Measurements from ENCODE around the gene KIAA0040. TPM values are rescaled to one million over a fixed set of nuclear protein-coding genes. Genes with fewer than 3 reads are reported as not detected.
A peak's percentile ranks its signal among the peaks of the same experiment; 100 is the strongest.

The KIAA0040 gene
- total RNA-seq, 1 donor from 2014 or later, result 3.7 TPM

DNA sequence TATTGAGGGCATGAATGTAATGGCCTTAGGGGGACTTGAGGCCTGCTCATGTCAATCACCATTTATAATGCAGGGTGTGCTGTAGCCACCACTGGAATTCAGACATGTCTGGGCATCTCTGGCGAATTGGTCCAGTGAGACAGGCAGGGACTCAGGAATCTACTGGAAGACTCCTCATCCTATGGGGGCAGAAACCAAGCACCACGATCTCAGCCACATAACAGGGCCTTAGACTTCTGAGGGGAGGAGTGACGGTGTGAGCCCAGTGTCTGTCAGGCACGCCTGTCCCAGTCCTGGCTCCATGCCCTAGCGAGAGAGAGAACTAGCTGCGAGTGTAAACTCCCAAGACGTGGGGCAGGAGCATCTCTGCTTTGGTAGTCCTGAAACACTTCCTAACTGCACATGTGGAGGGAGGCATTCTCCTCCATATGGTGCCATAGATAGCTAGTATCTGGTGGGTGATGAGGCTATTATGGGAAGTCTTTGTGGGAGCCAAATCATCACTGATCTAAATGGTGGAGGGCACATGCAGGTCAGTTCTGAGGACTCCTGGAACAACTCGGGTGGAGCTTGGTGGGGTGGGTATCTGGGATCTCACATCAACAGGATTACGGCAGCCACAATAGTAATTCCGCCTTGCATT is 29.8 kb upstream of the KIAA0040 start:
- H3K27ac Mint-ChIP-seq, result no peak overlapping the region
- no peaks in the 10 kb centered on the region for H3K36me3 Mint-ChIP-seq
- TF ChIP-seq, protein P1, sequence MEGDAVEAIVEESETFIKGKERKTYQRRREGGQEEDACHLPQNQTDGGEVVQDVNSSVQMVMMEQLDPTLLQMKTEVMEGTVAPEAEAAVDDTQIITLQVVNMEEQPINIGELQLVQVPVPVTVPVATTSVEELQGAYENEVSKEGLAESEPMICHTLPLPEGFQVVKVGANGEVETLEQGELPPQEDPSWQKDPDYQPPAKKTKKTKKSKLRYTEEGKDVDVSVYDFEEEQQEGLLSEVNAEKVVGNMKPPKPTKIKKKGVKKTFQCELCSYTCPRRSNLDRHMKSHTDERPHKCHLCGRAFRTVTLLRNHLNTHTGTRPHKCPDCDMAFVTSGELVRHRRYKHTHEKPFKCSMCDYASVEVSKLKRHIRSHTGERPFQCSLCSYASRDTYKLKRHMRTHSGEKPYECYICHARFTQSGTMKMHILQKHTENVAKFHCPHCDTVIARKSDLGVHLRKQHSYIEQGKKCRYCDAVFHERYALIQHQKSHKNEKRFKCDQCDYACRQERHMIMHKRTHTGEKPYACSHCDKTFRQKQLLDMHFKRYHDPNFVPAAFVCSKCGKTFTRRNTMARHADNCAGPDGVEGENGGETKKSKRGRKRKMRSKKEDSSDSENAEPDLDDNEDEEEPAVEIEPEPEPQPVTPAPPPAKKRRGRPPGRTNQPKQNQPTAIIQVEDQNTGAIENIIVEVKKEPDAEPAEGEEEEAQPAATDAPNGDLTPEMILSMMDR (IDR thresholded peaks at IDR 0.05; ENCODE audit: unreplicated experiment), result no peak
- H3K4me1 Mint-ChIP-seq, result peaks cover 35% of the 10 kb centered on the region
- no peak overlapping the region for H3K4me3 Mint-ChIP-seq
- DNase-seq (ENCODE audit: low spot score in 2 of 2, unreplicated experiment in 2 of 2), result no peak
- no peaks in the 10 kb centered on the region for H3K27me3 Mint-ChIP-seq (ENCODE audit: low read depth)
- no peaks in the 10 kb centered on the region for H3K9me3 Mint-ChIP-seq

DNA sequence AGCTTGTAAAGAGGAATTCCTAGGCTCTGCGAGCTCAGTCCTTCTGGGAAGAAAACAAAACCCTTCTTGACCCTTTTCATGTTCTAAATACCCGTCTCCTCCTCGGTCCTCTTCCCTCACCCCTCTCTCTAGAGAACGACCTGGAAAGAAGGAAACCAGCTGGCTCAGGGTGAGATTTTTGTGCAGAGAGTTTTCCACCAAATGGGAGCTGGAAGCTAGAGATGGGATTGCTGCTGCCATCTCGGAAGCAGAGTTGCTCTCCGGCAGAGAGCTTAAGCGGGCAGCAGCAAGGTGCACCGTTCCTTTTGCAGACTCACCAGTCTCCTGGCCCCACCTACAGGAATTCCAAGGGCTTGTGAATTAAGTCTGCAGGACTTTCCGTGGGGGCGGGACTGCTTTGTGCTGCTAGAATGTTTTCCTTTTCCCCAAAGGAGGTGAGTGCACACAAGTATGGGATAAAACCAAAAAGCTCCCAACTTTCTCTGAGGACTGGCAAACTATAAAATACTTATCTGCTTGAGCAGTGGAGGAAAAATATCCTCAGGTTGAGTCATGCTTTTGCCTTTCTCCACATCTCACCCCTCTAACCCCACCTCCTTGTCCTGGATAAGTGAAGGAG is 29.1 kb upstream of the KIAA0040 start:
- no peak overlapping the region for H3K4me3 Mint-ChIP-seq
- no peaks in the 10 kb centered on the region for H3K27me3 Mint-ChIP-seq (ENCODE audit: low read depth)
- TF ChIP-seq, protein P1 (IDR thresholded peaks at IDR 0.05; ENCODE audit: unreplicated experiment), result no peak
- peaks cover 33% of the 10 kb centered on the region for H3K4me1 Mint-ChIP-seq
- H3K36me3 Mint-ChIP-seq, result no peaks in the 10 kb centered on the region
- H3K27ac Mint-ChIP-seq, result peak overlapping the region; percentile 58
- peak; percentile 21 to 54 for DNase-seq (ENCODE audit: low spot score in 2 of 2, unreplicated experiment in 2 of 2)
- no peaks in the 10 kb centered on the region for H3K9me3 Mint-ChIP-seq

DNA sequence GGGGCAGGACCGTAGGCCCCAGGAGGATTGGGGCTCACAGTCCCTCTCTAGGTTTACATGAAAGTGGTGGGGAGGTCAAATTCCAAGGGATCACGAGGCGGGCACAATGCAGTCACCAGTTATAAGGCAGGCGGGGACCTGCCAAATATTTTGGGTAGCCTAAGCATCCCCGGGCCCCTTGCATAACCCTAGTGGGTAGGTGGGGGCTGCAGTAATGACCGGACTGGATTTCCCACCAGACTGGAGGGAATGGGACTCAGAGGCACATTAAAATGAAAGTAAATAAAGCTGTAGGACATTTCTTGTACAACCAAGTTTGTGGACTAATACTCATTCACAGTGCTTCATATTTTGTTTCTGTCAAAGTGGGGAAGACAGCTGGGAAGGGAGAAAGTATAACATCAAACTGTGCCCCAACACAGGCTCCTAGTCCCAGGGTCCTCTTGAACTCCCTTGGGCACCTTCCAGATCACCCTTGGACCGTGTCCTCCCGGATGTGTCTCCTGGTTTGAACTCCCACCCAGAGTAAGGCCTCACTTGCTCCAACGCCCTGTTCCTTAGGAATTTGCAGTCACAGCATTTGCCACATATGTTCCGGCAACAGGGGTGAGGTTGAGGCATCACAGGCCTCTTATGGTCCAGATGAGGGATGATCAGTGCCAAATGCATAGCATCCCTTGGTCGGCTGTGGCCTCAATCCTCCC is 28.4 kb upstream of the KIAA0040 start:
- no peaks in the 10 kb centered on the region for H3K36me3 Mint-ChIP-seq
- TF ChIP-seq, protein P1 (IDR thresholded peaks at IDR 0.05; ENCODE audit: unreplicated experiment), result no peak
- H3K27ac Mint-ChIP-seq, result no peak overlapping the region
- no peaks in the 10 kb centered on the region for H3K9me3 Mint-ChIP-seq
- peaks cover 33% of the 10 kb centered on the region for H3K4me1 Mint-ChIP-seq
- DNase-seq (ENCODE audit: low spot score in 2 of 2, unreplicated experiment in 2 of 2), result no peak
- H3K4me3 Mint-ChIP-seq, result no peak overlapping the region
- no peaks in the 10 kb centered on the region for H3K27me3 Mint-ChIP-seq (ENCODE audit: low read depth)

GRCh38 chr1:175219774-175220173 is 27.2 kb upstream of the KIAA0040 start:
- H3K36me3 Mint-ChIP-seq, result no peaks in the 10 kb centered on the region
- H3K9me3 Mint-ChIP-seq, result no peaks in the 10 kb centered on the region
- no peaks in the 10 kb centered on the region for H3K27me3 Mint-ChIP-seq (ENCODE audit: low read depth)

DNA sequence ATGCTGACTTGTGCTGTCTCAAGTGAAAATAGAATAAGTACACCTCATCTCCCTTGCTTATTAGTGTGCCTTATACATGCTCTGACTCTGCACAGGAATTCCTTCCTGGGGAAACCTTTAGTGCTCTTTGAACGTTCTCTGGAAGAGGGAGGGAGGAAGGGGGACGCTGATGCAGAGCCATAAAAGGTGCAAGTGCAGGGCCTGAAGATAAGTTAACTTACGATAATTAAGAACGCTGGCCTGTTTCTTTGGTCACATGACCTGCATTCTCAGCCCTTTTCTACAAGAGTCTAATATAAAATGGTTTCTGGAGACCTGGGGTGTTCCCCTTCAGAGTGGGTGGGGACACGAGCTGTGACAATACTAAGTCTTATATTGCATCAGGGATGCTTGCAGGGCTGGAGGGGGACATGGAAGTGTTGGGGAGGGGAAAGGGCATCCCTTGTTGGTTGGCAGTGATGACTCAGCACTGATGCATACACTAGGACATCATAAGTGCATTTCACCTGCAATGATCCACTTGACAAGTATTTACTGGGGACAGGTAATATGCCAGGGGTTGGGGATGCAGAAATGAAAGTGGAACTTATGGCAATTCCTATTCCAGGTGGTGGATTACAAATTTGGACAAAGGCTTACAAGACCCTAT is 26.3 kb upstream of the KIAA0040 start:
- Mint-ChIP-seq H3K27me3 (ENCODE audit: low read depth) (no peaks in the 10 kb centered on the region), H3K36me3 (no peaks in the 10 kb centered on the region), H3K27ac (no peak overlapping the region), H3K9me3 (peaks cover 7% of the 10 kb centered on the region), H3K4me3 (no peak overlapping the region), H3K4me1 (peaks cover 33% of the 10 kb centered on the region)
- no peak for DNase-seq (ENCODE audit: low spot score in 2 of 2, unreplicated experiment in 2 of 2)
- TF ChIP-seq, protein P1 (IDR thresholded peaks at IDR 0.05; ENCODE audit: unreplicated experiment), result no peak

More at GRCh38 chr1:175219774-175220173, 27.2 kb upstream of the KIAA0040 start:
- DNase-seq (ENCODE audit: low spot score in 2 of 2, unreplicated experiment in 2 of 2), result no peak
- H3K4me1 Mint-ChIP-seq, result peaks cover 33% of the 10 kb centered on the region
- H3K4me3 Mint-ChIP-seq, result no peak overlapping the region
- TF ChIP-seq, protein P1 (IDR thresholded peaks at IDR 0.05; ENCODE audit: unreplicated experiment), result no peak
- H3K27ac Mint-ChIP-seq, result no peak overlapping the region
